ENCODE data around the gene ADCY5.

The ADCY5 gene

DNA sequence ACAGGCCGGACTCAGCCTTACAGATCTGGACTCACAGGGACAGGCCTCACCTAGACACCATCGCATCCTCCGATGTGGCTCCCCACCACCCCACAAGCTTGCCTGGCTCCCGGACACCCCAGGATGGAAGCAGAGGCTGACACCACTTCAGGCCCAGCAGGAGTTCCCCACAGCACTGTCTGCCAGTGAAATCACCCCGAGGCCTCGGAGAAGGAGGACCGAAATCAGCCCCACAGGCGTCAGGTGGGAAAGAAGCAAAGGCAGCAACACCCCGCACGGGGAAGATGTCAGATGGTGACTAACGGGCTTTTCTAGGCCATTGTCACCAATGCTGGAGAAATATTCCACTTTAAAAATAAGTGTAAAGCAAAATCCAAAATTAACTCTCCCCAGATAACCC lies 18.6 kb downstream of the ADCY5 start:
- DNase-seq (ENCODE audit: low read depth in 2 of 3, low spot score in 1 of 3) = no peak

DNA sequence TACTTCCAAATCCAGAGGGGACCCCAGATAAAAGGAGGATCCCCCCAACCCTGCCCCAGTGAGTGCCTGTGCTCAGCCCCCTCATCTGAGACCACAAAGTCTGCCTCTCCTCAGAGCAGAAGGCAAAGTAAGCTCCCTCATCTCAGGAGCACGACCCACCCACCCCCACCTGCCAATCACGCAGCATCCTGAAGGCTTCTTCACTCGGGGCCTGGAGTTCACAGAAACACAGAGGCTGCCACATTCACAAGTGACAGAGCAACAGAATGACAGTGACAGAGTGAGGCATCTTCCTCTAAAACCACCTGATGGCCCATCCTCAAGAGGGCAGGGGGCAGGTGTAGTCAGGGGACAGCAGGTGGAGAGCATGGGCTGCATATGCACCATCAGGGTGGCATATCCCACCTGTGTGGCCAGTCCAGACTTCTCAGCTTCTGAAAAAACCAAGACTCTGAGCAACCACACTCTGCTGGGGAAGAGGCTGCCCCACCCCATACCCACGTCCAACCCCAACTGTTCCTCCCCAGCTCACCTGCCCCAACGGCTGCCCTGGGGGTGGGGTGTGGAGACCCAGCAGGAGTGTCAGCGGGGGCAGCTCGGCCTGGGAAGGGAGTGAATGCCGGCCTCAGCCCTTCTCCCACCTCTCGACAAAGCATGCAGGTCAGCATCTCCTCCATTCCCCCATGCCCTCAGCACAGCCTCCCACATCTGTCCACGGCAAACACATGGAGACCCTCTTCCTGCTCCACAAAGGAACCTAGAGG lies 19.3 kb downstream of the ADCY5 start:
- no peak for DNase-seq (ENCODE audit: low read depth in 2 of 3, low spot score in 1 of 3)

DNA sequence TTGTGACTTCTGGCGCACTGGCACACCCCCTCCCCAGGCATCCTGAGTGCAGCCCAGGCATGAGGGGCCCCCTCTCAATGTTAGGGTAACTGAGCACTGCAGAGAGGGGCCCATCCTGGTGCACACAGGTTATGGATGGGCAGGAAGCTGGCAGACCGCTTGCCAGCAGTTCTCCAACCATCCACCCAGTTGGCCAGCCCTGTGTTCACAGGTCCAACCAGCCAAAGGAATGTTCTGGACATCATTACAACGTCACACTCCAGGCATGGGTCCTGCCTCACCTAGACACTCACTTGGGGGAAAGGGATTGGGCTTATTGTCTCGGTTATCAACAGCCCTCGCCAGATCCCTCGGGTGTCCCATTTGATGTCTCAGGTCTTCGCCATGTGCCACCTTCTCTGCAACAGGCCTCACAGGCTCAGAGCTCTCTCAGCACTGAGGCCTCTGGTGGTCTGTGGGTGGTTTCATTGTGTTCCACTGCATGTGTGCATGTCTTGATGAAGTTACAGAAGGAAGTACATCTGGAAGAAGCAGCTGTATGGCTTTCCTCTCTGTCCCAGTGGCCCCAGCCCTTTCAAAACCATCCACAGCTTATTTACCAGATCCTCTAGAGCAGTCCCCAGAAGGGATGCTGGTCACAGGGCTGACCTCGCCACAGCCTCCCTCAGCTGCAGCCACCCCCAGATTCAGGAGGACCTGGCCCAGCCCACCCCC lies 23.7 kb downstream of the ADCY5 start:
- no peak for DNase-seq (ENCODE audit: low read depth in 2 of 3, low spot score in 1 of 3)

DNA sequence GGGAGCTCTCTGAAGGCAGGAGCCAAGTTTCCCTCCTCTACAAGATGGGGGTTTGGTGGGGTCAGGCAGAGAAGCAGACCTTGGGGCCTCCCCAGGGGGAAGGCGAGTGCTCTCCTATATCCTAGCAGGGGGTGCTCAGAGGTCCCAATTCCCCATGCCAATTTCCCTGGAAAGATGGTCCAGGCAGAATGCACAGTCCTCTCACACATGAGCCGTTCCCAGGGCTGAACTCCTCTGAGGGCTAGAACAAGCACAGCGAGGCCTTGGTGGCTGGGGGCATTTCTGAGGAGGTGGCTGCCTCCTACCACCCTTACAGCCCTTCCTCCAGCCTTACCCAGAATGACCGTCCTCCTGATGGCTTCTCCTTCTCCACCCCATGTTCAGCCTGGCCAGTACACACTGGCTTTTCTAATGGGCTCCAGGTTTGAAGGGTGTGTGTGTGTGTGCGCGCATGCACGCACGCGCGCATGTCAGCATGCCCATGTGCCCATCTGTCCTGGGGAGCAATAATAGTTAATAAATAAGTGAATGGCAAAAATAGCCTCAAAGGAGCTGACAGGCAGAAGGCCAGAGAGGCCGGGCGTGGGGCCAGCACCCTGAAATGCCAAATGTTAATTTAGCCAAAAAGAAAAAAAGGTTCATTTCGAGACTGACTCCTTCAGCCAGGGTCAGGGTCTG lies 24.4 kb downstream of the ADCY5 start:
- DNase-seq (ENCODE audit: low read depth in 2 of 3, low spot score in 1 of 3) = no peak

GRCh38 chr3:123423806-123424205 lies 25.1 kb downstream of the ADCY5 start:
- DNase-seq (ENCODE audit: low read depth in 2 of 3, low spot score in 1 of 3) = no peak

DNA sequence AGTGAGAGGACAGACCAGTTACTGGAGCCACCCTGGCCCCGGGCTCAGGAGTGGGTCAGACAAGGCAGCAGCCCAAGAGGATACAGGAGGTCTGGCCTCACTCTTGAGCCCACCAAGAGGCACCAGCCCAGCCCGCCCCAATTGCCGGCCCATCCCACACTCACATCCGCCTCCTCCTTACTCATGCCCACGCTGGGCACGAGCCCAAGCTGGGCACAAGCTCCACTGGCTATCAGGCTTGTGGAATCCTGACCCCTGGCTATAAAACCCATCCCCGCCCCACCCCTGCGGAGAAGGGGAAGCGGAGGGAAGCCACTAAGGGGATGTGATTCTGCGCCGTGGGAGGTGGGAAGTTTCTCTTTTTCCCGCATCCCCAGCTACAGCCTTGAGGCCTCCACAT lies 25.9 kb downstream of the ADCY5 start:
- no peak for DNase-seq (ENCODE audit: low read depth in 2 of 3, low spot score in 1 of 3)

DNA sequence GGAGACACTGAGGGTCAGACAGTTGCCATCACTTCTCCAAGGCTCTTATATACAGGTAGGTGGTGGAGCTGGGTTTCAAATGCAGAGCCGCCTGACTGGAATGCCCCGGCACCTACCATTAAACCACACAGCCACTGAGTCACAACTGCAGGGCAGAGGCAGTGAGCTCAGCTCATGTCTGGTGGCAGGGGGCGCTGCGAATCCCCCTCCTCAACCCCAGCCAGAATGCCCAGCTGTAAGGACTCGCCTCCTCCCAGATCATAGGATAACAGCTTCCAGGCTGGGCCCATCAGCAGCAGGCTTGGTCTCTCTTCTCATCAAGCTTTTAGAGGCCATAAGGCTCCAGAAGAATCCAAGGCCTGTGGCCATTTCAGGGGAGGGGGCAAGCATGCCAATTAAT lies 26.4 kb downstream of the ADCY5 start:
- DNase-seq (ENCODE audit: low read depth in 2 of 3, low spot score in 1 of 3) = no peak

- no peak for DNase-seq (ENCODE audit: low read depth in 2 of 3, low spot score in 1 of 3)
These were observed 27.3 kb downstream of the ADCY5 start for GRCh38 chr3:123421353-123422174.

DNA sequence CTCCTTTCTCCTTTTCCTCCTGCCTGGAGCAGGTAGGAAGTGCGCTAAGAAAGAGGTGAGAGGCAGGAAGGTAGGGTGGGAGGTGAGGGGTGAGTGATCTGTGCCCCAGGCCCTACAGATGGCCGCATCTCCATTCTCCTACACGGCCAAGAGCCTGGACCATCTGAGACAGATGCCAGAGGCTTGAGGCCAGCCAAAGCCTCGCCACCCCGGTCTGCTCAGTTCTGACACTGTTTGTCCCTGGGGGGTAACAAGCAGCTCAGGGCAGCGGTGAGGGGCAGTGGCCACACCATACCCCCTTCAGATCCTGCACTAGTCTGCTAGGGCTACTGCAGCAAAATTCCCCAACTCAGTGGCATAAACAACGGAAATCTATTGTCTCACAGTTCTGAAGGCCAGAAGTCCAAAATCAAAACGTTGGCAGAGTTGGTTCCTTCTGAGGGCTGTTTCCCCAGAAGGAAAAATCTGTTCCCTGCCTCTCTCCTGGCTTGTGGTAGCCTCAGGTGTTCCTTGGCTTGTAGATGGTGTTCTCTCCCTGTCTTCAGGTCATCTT lies 28.4 kb downstream of the ADCY5 start:
- no peak for DNase-seq (ENCODE audit: low read depth in 2 of 3, low spot score in 1 of 3)

DNA sequence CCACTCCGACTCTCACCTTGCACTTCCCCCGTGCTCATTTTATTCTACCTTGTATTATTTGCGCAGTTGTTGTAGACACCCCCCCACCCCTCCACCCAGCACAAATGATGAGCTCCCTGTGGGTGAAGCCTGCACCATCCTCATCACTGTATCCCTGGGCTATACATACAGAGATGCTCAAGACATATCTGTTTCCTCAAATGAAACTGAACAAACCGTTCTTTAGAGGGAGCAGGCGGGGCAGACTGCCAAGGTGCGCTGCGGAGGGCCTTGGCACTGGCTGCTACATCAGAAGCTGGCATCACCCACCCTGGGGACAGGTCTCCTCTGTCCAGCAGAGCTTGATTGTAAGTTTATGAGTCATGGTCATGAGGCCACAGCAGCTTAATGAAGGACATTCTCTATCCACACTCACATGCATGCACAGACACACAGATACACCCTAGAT lies 29.0 kb downstream of the ADCY5 start:
- no peak for DNase-seq (ENCODE audit: low read depth in 2 of 3, low spot score in 1 of 3)

GRCh38 chr3:123419181-123419849 lies 29.6 kb downstream of the ADCY5 start:
- DNase-seq (ENCODE audit: low read depth in 2 of 3, low spot score in 1 of 3) = no peak

DNA sequence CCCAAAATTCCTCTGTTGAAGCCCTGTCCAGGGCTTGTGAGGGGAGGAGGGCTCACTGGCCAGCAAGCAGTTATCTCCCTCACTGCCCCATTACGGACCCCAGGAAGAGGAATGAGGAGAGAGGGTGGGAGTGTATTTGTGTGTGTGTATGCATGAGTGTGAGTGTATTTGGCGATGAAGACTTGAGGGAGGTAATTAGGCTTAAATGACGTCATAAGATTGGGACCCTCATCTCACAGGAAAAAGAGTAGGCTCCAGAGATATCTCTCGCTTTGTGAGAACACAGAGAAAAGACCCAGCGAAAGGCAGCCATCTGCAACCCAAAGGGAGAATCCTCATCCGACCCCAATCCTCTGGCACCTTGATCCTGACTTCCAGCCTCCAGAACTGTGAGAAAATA lies 32.2 kb downstream of the ADCY5 start:
- no peak for DNase-seq (ENCODE audit: low read depth in 2 of 3, low spot score in 1 of 3)

DNA sequence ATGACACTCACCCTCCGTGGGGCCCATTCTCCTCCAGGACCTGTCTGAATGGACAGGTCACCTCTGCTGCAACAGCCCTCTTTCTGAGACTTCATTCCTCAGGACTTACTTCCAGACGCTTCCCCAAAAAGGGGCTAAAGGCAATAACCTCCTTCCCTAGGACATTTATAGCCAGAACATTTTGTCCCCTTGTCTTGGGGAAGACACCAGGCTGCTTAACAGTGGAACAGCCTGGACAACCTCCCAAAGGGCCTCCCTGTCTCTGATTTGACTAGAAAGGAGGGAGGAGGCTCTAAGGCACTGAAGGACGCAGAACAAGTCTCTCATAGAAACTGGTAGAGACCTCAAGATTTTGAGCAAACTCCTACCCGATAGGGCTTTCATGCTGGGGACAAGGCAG lies 32.7 kb downstream of the ADCY5 start:
- DNase-seq (ENCODE audit: low read depth in 2 of 3, low spot score in 1 of 3) = no peak

DNA sequence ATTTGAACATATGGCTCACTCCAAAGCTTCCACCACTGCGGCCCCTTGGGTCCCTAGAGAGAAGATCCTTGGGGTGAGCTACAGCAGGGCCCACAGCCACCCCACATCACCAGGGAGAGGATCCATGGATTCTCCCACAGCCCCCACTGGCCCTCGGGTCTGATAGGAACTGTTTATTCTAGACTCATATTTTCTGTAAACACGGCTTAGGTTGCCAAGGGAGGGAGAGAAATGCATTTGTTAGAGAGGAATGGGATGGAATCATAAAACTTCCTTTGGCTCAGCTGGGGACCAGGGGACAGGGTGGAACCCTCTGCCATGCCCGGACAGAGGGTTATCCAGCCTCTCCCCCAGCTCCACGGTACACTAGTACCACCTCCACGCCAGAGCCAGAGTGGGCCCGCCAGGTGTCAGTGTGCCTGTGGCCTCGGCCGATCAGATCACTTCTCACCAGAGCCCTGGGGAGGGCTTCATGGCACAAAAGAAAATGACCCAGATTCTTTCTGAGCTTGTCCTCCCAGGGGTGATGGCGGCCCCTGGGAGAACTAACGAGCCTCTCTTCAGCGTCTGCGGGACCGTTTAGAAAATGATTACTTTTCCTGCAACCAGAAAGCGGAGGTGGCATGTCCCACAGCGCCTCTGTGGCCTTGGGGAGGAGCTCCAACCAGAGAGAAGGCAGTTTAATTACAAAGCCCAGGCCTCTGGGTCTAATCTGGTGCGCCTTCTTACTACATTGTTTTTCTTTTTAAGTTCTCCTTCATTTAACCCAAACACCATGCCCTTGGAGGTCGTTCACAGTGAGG lies 33.7 kb downstream of the ADCY5 start:
- no peak for DNase-seq (ENCODE audit: low read depth in 2 of 3, low spot score in 1 of 3)

DNA sequence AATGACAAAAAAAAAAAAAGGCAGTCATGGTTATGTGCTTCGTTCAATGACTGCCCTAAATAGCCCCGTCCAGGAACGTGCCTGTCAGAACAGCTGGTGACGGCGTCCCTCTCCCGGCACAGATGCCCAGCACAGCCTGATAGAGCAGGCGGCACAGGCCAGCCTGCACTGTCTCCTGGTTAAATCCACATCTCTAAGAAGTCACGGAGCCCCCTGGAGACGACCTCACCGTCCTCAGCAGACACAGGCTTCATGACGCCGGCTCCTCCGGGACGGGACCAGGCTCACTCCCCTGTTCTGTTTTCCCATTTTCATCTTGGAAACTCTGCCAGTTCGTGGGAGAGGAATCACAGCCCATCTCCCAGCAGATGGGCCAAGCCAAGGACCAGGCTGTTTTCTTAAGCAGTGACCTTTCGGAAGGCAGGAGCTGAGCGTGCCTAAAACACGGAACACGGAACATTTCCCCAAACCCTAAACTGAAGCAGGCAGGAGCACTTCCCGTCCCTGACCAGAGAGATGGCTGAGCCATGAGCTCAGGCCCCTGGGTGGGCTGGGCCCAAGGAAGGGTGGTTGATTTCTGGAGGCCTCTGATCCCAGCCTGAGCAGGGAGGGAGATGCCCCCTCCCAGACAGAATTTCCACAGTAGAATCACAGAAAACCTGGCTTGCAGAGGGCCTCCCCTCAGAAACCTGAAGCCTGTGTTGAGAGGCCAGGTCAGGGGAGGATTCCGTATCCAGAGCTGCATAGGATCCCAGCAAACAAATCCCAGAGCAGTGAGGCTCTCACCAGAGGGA lies 35.9 kb downstream of the ADCY5 start:
- DNase-seq (ENCODE audit: low read depth in 2 of 3, low spot score in 1 of 3) = no peak

DNA sequence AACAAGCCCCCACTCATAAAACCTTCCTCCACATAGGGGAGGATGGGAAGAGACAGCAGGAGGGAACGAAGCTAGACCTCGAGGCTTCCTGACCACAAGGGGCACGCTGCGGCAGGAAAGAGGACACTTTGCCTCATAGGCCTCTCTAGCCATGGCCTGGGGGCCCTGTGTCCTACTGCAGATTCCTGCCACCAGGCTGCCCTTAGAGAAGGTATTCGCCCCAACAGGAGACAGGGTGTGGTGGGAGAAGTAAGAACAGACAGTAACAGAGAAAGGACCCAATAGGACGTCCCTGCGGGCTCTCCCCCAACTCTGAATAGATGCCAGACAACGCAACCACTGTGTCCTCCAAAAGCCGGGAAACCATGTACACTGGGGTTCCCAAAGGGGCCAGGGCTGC lies 36.8 kb downstream of the ADCY5 start:
- DNase-seq (ENCODE audit: low read depth in 2 of 3, low spot score in 1 of 3) = no peak

DNA sequence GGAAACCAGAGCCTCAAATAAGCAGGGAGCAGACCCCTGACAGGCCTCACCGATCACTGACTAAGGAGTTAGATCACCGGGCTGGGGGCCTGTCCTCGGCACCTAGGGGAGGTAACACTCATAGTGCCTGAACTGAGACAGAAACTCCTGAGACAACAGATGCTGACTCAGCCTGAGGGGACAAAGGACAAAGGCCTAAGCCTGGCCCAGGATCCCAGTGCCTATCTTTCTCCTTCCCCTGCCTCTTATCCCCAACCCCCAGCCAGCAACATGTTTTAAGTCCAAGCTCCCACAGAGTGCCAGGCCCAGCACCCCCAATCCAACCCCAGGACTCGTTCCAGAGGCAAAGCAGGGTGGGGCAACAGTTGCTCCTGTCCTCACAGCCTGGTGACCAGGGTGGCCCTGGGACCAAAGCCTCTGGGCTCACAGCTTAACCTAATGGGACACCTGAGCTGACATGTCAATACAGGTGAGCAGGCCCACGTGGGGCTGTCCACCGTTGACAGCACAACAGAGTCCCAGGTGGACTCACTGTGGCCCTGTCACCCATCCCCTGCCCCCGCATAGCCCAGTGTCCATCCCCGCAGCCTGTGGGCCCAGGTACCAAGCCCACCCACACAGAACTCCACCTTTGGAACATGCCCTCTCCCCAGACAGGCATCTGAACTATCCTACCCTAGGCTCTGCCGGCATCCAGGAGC lies 37.4 kb downstream of the ADCY5 start:
- DNase-seq (ENCODE audit: low read depth in 2 of 3, low spot score in 1 of 3) = no peak

GRCh38 chr3:123410149-123410515 lies 38.8 kb downstream of the ADCY5 start:
- DNase-seq (ENCODE audit: low read depth in 2 of 3, low spot score in 1 of 3) = no peak
